Neuron (in vitro differentiated cells): Measurements from ENCODE around the gene THAP4.

Experiments used
- H2AFZ ChIP-seq: one replicate; pipeline ENCODE4 v1.6.1; 2013; ENCODE audit warnings: low read depth, mild to moderate bottlenecking, inconsistent platforms, low read length, moderate library complexity
- H3K27me3 ChIP-seq: one replicate; pipeline ENCODE4 v1.6.1; 2013; ENCODE audit warnings: low read length; ENCODE audit not compliant: insufficient read depth
- H3K36me3 ChIP-seq: one replicate; pipeline ENCODE4 v1.6.1; 2013; ENCODE audit warnings: low read length; ENCODE audit not compliant: insufficient read depth
- H3K4me1 ChIP-seq: one replicate; pipeline ENCODE4 v1.6.1; 2013; ENCODE audit warnings: low read length; ENCODE audit not compliant: insufficient read depth
- H3K4me3 ChIP-seq: 2 replicates; pipeline ENCODE4 v1.5.1; 2013; ENCODE audit warnings: mild to moderate bottlenecking, low read length, moderate library complexity
- H3K9me3 ChIP-seq: one replicate; pipeline ENCODE4 v1.6.1; 2013; ENCODE audit warnings: low read length

Gene THAP4

DNA sequence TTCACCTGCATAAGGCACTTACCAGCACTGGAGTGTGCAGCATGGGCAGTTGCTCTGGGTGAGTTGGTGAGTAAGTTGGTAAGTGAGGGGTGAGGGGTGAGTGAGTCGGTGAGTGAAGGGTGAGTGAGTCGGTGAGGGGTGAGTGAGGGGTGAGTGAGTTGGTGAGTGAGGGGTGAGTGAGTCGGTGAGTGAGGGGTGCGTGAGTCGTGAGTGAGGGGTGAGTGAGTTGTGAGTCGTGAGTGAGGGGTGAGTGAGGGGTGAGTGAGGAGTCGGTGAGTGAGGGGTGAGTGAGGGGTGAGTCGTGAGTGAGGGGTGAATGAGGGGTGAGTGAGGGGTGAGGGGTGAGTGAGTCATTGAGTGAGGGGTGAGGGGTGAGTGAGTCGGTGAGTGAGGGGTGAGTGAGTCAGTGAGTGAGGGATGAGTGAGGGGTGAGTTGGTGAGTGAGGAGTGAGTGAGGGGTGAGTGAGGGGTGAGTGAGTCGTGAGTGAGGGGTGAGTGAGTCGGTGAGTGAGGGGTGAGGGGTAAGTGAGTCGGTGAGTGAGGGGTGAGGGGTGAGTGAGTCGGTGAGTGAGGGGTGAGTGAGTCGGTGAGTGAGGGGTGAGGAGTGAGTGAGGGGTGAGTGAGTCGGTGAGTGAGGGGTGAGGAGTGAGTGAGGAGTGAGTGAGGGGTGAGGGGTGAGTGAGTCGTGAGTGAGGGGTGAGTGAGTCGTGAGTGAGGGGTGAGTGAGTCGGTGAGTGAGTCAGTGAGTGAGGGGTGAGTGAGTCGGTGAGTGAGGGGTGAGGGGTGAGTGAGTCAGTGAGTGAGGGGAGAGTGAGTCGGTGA is 17.1 kb downstream of the THAP4 start:
- Histone ChIP-seq H3K27me3 (no peaks in the 10 kb centered on the region), H3K36me3 (peaks cover 21% of the 10 kb centered on the region)

DNA sequence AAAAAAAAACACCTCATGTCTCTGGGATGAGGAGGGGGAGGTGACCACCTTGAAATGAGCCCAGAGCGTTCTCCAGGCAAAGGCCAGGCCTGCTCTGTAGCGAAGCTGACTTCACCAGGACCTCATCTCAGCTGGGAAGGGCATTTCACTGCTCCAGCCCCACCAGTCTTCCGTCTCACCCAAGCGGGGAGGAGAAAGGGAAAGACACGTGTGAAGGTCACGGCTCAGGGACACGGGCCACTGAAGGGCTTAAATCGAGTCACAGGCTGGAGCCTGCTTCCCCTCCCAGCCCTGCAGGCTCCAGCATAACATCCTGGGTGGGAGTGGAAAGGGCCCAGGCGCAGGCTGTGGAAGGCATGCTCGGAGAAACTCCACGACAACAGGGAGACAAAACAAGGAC is 18.1 kb downstream of the THAP4 start:
- H3K4me1 ChIP-seq, result no peaks in the 10 kb centered on the region
- H2AFZ ChIP-seq, result no peak overlapping the region
- H3K9me3 ChIP-seq, result peaks cover 3% of the 10 kb centered on the region
- H3K27me3 ChIP-seq, result no peaks in the 10 kb centered on the region
- peaks cover 17% of the 10 kb centered on the region for H3K36me3 ChIP-seq
- H3K4me3 ChIP-seq, result no peak overlapping the region

More for the DNA sequence above, 17.1 kb downstream of the THAP4 start:
- H3K9me3 ChIP-seq, result peaks cover 3% of the 10 kb centered on the region
- H3K4me3 ChIP-seq, result no peak overlapping the region
- H3K4me1 ChIP-seq, result no peaks in the 10 kb centered on the region
- no peak overlapping the region for H2AFZ ChIP-seq

DNA sequence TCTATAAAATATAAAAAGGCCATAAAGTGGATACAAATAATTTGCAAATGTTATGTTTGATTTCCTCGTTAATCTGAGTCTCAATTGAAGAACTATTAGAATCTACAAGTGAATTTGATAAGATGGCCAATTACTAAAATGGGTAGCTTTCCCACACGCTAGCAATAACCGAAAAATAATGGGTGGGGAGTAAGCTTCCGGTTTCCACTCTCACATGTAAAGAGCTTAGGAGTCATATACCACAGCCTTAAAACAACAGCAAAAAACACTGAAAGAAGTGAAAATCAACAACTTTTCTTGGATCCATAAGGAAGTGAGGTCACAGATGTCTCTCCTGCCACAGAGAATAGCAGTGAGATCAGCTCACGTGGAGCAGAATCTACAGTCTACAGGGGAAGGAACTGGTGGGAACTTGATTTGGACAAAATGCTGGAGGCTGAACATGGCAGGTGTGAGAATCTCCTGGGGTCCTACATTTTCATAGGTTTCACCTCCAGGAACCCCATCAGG is 18.6 kb downstream of the THAP4 start:
- H3K4me3 ChIP-seq, result no peak overlapping the region
- peaks cover 3% of the 10 kb centered on the region for H3K9me3 ChIP-seq
- H3K27me3 ChIP-seq, result no peaks in the 10 kb centered on the region
- no peak overlapping the region for H2AFZ ChIP-seq
- no peaks in the 10 kb centered on the region for H3K4me1 ChIP-seq
- peaks cover 17% of the 10 kb centered on the region for H3K36me3 ChIP-seq

DNA sequence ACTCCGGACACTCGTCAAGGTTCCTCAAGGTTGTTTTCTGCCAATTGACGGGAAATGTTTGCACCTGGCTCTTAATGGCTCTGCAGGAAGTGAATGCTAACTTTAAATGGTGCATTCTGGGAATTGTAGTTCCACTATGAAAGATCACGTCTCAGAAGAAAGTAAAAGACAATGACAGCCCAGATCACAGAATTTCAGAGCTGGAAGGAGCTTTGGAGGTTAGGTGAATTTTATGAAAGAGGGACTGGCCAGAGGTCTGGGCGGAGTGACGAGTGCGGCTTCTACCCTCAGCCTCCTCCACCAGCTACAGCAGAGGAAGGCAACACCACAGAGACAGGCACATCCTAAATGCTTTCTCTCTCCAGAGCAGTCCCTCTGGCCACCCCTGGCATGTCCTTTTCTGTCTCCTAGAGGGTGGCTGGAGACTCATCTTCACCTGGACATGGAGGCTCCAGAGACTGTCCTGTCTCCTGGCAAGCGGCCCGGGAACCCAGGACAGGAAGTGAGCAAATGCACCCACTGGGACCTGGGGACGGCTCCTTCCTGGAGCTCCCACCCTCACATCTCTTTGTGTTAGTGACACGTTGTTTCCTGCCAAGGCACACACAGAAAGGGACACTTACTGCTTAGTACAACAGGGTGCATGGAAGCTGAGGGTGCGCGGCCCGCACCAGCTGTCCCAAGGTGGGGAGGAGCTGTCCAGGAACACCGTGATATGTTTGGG is 19.4 kb downstream of the THAP4 start:
- Histone ChIP-seq H3K9me3 (peaks cover 3% of the 10 kb centered on the region), H3K4me1 (no peaks in the 10 kb centered on the region), H2AFZ (no peak overlapping the region), H3K27me3 (no peaks in the 10 kb centered on the region), H3K36me3 (peaks cover 20% of the 10 kb centered on the region), H3K4me3 (no peak overlapping the region)

DNA sequence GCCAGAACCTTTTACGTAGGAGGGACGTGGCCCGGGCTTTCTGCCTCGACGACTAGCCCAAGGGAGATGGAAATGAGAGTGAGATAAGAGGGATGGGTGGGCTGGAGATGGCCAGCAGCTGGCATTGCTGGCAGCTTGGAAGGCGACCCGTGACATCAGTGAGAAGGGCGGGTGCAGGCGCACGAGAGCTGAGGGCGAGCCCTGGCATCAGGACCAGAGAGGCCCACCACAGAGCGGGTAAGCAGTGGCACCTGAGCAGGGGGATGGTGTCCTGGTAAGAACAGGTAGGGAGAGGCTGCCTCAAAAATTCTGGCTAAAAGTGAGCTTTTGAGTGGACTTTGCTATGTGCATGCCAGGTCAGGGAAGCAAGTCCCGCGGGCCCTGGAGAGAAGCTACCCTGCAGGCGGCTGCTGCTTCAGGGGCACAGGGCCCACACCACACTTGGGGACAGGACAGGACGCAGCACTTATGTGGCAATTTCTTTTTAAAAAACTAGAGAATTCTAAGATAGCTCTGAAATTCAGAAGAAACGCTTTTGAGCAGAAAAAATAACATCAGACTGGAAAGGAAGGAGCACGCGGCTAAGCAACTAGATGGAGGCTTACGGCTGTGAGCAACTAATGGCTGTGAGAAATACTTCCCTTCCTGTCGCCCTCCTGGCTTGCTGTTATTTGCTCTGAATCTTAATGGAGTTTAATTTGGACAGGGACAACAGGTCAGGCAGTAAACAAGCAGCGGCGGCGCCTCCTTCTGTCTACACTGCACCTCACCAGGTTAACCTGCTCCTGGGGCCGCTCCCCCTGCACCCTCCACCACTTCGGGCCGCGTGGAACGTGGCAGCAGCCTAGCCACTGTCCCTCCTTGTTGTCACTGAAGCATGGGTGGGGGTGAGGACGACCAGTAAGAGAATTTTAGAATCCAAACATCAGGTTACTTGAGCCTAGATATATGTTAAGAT is 20.5 kb downstream of the THAP4 start:
- no peaks in the 10 kb centered on the region for H3K27me3 ChIP-seq
- H3K4me3 ChIP-seq, result no peak overlapping the region
- H3K36me3 ChIP-seq, result peaks cover 17% of the 10 kb centered on the region
- H3K4me1 ChIP-seq, result no peaks in the 10 kb centered on the region
- no peak overlapping the region for H2AFZ ChIP-seq
- H3K9me3 ChIP-seq, result peaks cover 3% of the 10 kb centered on the region

DNA sequence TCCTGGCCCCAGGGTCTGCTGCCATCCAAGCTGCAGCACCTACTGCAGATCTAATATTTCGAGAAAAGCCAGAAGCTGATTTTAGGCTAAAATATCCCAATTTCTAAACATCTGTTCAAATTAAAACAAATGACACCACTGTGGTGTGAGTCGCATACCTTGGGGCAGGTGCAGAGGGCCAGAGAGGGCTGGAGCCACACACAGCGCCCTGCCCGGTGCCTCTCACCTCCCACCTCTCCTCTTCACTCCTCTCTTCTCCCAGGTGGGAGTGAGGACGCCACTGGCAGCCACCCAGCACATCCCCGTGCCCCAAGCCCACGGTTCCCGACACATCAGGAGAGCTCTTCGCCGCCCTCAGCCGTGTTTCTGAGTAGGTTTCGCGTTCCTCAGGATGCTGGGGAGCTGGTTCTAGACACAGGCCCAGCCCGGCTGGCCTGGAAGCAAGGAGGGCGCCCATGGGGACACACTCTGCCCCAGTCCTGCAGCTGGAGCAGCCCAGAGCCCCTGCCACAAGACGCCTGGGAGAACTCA is 21.4 kb downstream of the THAP4 start:
- peaks cover 17% of the 10 kb centered on the region for H3K36me3 ChIP-seq

DNA sequence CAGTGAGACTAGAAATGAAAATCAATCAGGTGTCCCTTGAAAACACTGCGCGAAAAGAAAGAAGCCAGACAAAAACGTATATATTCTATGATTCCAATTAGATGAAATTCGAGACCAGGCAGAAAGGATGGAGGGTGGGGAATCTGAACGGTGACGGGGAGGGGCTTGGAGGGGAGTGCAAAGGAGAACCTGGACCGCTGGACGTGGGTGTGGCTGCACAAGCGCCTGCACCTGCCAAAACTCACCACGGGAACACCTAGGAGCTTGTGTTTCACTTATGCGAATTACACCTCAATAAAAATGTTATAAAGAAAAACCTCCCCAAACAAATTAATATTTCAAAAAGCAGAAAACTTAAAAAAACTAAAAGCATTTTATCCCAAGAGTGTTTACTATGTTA is 21.9 kb downstream of the THAP4 start:
- Histone ChIP-seq H3K9me3 (no peaks in the 10 kb centered on the region), H3K4me3 (no peak overlapping the region), H2AFZ (no peak overlapping the region), H3K4me1 (no peaks in the 10 kb centered on the region), H3K36me3 (peaks cover 13% of the 10 kb centered on the region), H3K27me3 (no peaks in the 10 kb centered on the region)

More for the DNA sequence above, 21.4 kb downstream of the THAP4 start:
- Histone ChIP-seq H3K27me3 (no peaks in the 10 kb centered on the region), H3K4me1 (no peaks in the 10 kb centered on the region), H3K4me3 (no peak overlapping the region), H2AFZ (no peak overlapping the region), H3K9me3 (peaks cover 3% of the 10 kb centered on the region)

DNA sequence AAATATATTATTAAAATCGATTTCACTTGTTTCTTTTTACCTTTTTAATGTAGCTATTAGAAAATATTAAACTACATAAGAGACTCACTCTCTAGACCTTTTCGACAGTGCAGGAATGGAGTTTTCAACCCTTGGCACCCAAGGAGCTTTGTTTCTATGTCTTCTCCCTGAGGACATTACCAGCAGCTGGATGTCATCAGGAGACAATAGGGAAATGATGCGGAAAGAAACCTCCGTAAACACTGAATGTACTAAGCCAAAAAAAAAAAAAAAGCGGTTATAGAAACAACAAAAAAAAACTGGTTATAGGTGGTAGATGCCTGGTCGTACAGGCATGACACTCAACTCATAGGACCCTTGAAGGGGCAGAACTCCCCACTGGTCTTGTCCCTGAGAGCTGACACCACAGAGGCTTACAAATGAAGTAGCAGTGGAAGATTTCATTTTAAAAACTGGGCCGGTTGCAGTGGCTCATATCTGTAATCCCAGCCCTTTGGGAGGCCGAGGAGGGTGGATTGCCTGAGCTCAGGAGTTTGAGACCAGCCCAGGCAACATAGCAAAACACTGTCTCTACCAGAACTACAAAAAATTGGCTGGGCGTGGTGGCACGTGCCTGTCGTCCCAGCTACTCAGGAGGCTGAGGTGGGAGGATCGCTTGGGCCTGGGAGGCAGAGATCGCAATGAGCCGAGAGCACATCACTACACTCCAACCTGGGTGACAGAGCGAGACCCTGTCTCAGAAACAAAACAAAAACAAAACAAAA is 23.8 kb downstream of the THAP4 start:
- H3K4me3 ChIP-seq, result no peak overlapping the region
- no peaks in the 10 kb centered on the region for H3K4me1 ChIP-seq
- no peak overlapping the region for H2AFZ ChIP-seq
- H3K27me3 ChIP-seq, result no peaks in the 10 kb centered on the region
- peaks cover 12% of the 10 kb centered on the region for H3K36me3 ChIP-seq
- no peaks in the 10 kb centered on the region for H3K9me3 ChIP-seq

DNA sequence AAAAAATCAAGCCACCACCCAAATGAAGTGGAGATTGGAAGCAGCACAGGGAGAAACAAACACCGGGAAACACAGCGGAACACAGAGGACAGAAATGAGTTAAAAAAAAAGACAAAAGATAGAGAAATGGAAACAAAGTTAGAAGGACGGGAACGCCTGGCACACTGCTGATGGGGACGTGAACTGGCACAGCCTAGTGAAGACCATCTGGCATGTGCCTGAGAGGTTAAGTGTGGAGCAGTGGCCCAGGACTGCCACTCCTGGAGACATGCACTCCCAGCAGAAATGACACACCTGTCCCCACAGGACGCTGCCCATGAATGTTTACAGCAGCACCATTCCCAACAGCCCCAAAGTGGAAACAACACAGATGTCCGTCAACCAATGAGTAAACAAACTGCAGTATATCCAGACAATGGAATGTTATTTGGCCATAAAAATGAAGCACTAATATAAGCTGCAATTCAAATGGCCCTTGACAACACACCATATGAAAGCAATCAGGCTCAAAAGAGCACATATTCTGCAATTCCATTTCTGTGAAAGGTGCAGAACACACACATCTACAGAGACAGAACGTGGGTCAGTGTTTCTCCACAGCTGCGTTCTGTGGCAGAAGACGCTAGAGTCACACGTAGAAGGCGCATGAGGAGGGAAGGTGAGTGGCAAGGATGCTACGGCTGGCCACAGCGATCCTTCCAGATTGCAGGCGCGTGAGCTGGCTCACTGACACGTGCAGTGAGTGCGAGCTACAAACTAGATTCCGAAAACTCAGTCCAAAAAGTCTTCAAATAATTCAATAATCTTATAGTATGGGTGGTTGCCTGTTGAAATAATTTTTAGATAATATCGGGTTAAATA is 24.6 kb downstream of the THAP4 start:
- H3K27me3 ChIP-seq, result no peaks in the 10 kb centered on the region
- H2AFZ ChIP-seq, result no peak overlapping the region
- H3K4me3 ChIP-seq, result no peak overlapping the region
- no peaks in the 10 kb centered on the region for H3K9me3 ChIP-seq
- H3K4me1 ChIP-seq, result no peaks in the 10 kb centered on the region
- peaks cover 7% of the 10 kb centered on the region for H3K36me3 ChIP-seq

DNA sequence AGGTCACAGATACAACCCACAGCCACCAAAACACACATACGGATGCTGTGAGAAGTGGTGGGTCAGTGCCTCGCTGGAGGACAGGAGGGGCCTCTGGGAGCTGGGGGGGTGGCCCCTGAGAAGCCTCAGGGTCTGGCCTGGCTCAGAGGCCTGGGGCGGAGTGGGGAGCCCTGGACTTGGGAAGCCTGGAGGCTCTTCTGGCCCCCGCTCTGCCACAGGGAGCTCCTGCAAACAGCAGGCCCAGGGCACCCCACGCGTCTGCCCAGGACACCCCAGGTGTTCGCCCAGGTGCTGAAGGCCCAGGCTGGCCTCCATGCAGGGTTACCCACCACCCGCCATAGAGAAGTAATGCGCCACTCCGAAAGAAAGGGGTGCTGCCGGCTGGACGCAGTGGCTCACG is 25.9 kb downstream of the THAP4 start:
- H3K9me3 ChIP-seq, result no peaks in the 10 kb centered on the region
- H3K4me1 ChIP-seq, result no peaks in the 10 kb centered on the region
- H3K36me3 ChIP-seq, result peaks cover 17% of the 10 kb centered on the region
- no peak overlapping the region for H3K4me3 ChIP-seq
- no peak overlapping the region for H2AFZ ChIP-seq
- no peaks in the 10 kb centered on the region for H3K27me3 ChIP-seq
